GM12878 (cell line): ENCODE measurements around the gene PYGO2. TPM values are rescaled to one million over a fixed set of nuclear protein-coding genes. Genes with fewer than 3 reads are reported as not detected.

ENCODE experiments used
- ATAC-seq: fragments of 200-7000 bp; cut with Tn5 transposase; 3 replicates; pipeline ENCODE4 v1.9.1; 2020; ENCODE audit warnings: mild to moderate bottlenecking, moderate library complexity
- BruUV-seq: library from RNA; stranded (reverse); fragments of 400-500 nt; replicated peaks from 2 replicates; lab custom pipeline; 2021; lab: Mats Ljungman, UMichigan
- CTCF ChIA-PET: fragments of 300-600 bp; sonication (Branson Sonifier 250); formaldehyde crosslinking; extraction: SDS; loops from one replicate; lab custom pipeline; 2021; ENCODE audit warnings: inconsistent platforms; lab: Yijun Ruan, JAX
- POLR2A ChIA-PET: fragments of 350-600 bp; formaldehyde crosslinking; extraction: SDS; loops from one replicate; lab custom pipeline; 2021; ENCODE audit warnings: inconsistent platforms; lab: Charles Lee
- RAD21 ChIA-PET: fragments of 300-600 bp; sonication (Branson Sonifier 250); formaldehyde crosslinking; loops from one replicate; lab custom pipeline; 2023; ENCODE audit warnings: antibody characterized with exemption; ENCODE audit not compliant: unreplicated experiment; lab: Charles Lee
- SMC1A ChIA-PET: fragments of 300-600 bp; sonication (Branson Sonifier 250); formaldehyde crosslinking; loops from one replicate; lab custom pipeline; 2023; ENCODE audit not compliant: unreplicated experiment, uncharacterized antibody; lab: Charles Lee
- DNase-seq: peaks from one replicate; pipeline ENCODE4 v3.0.0-alpha.2; 2011; ENCODE audit warnings: low read depth, low spot score
- FAIRE-seq: peaks from 3 replicates; lab custom pipeline; 2011; peaks lifted over from hg19 to GRCh38; lab: Jason Lieb, UNC
- H2AFZ ChIP-seq: 2 replicates; pipeline ENCODE4 v1.6.0; 2011; ENCODE audit warnings: low read depth, low read length, control low read depth; ENCODE audit not compliant: control insufficient read depth
- H3K27ac ChIP-seq: 2 replicates; pipeline ENCODE4 v1.5.1; 2011; ENCODE audit warnings: control low read depth; ENCODE audit not compliant: control insufficient read depth, insufficient read depth
- H3K27me3 ChIP-seq, 2 experiments: replicated peaks in 1 of 2; 2 replicates each; pipeline versions ENCODE4 v1.6.0 to v1.6.1; 2011; ENCODE audit warnings: low read length in 1 of 2; ENCODE audit not compliant: control insufficient read depth in 2 of 2, insufficient read depth in 2 of 2
- H3K36me3 ChIP-seq, 2 experiments: 2 replicates each; pipeline ENCODE4 v1.5.1; 2011; ENCODE audit warnings: low read length in 1 of 2; ENCODE audit not compliant: control insufficient read depth in 2 of 2, insufficient read depth in 2 of 2
- H3K4me1 ChIP-seq: 2 replicates; pipeline ENCODE4 v1.6.1; 2011; ENCODE audit warnings: mild to moderate bottlenecking, low read length, moderate library complexity, mixed read lengths; ENCODE audit not compliant: control insufficient read depth, insufficient read depth
- H3K4me2 ChIP-seq: 2 replicates; pipeline ENCODE4 v1.6.0; 2011; ENCODE audit warnings: control low read depth; ENCODE audit not compliant: control insufficient read depth, insufficient read depth
- H3K4me3 ChIP-seq: fragments of 200-600 bp; sonication (generic); 2 replicates; pipeline ENCODE4 v1.5.1; 2016
- H3K79me2 ChIP-seq: 2 replicates; pipeline ENCODE4 v1.6.0; 2011; ENCODE audit warnings: low read length; ENCODE audit not compliant: control insufficient read depth, insufficient read depth
- H3K9ac ChIP-seq: 2 replicates; pipeline ENCODE4 v1.8.0; 2011; ENCODE audit warnings: low read length, control low read depth, mixed read lengths; ENCODE audit not compliant: control insufficient read depth, insufficient read depth
- H3K9me3 ChIP-seq: replicated peaks from 3 replicates; pipeline ENCODE4 v1.5.1; 2011; ENCODE audit warnings: mild to moderate bottlenecking, low read length; ENCODE audit not compliant: control insufficient read depth, insufficient read depth
- H4K20me1 ChIP-seq: 2 replicates; pipeline ENCODE4 v1.6.0; 2011; ENCODE audit not compliant: control insufficient read depth, insufficient read depth
- CUX1 ChIP-seq: IDR thresholded peaks from 2 replicates; pipeline ENCODE4 v1.6.1; 2012; ENCODE audit warnings: improper control_type of control experiment, low read depth, low read length; ENCODE audit not compliant: insufficient replicate concordance
- EZH2 ChIP-seq: IDR thresholded peaks from 2 replicates; pipeline ENCODE4 v1.6.1; 2012; ENCODE audit warnings: low read depth, mild to moderate bottlenecking, control low read depth, inconsistent platforms, low read length, borderline replicate concordance; ENCODE audit not compliant: control insufficient read depth
- PRDM15 ChIP-seq: fragments of 450-650 bp; formaldehyde crosslinking; IDR thresholded peaks from 2 replicates; pipeline ENCODE4 v1.4.0; 2020; ENCODE audit warnings: mild to moderate bottlenecking, moderate library complexity
- RB1 ChIP-seq: fragments of 450-650 bp; formaldehyde crosslinking; IDR thresholded peaks from 2 replicates; pipeline ENCODE4 v1.6.1; 2017; ENCODE audit warnings: mild to moderate bottlenecking, borderline replicate concordance
- SMAD5 ChIP-seq: IDR thresholded peaks from 2 replicates; pipeline ENCODE4 v1.6.1; 2016; ENCODE audit warnings: antibody characterized with exemption, low read depth
- SREBF1 ChIP-seq: IDR thresholded peaks from 2 replicates; pipeline ENCODE4 v1.6.1; 2012; ENCODE audit warnings: mild to moderate bottlenecking, low read length
- SRF ChIP-seq, 2 experiments: IDR thresholded peaks; 2 replicates each; pipeline ENCODE4 v1.6.1; 2011; ENCODE audit warnings: low read depth in 2 of 2, low read length in 2 of 2, mild to moderate bottlenecking in 1 of 2, moderate library complexity in 1 of 2
- WGBS: methylation state at CpG from one replicate; pipeline ENCODE4 v1.1.6; 2016; ENCODE audit warnings: low lambda C conversion rate; ENCODE audit not compliant: insufficient replicate concordance, insufficient coverage; ENCODE audit errors: missing lambda C conversion rate; 5-methylcytosine and 5-hydroxymethylcytosine counted together
- in situ Hi-C: fragments of 300-500 bp; cut with MboI; formaldehyde crosslinking; loops from 9 replicates; pipeline ENCODE4 v1.14.3; 2018; ENCODE audit warnings: mixed read lengths
- intact Hi-C: fragments of 100-400 bp; cut with micrococcal nuclease; formaldehyde crosslinking; loops from one replicate; pipeline ENCODE4 v1.14.2; 2022; ENCODE audit not compliant: unreplicated experiment
- polyA plus RNA-seq, 11 experiments: library from polyadenylated mRNA; depleted of rRNA in 4 of 11; unstranded in 6 of 11; stranded (reverse) in 5 of 11; fragments of >200 nt; fragmentation: Nextera tagmentation in 4 of 11; fragmentation: Illumina TruSeq in 1 of 11; extraction: Ambion mirVana in 4 of 11; extraction: Trizol in 1 of 11; gene quantifications; 1 replicate in 1 of 11; 2 replicates in 10 of 11; pipeline versions ENCODE4 v1.2.1 to v1.2.3, GENCODE V29; 2011 to 2016; ENCODE audit warnings: inconsistent platforms in 2 of 11, missing spikeins in 2 of 11, low read depth in 1 of 11
- total RNA-seq, 4 experiments: library from RNA; depleted of rRNA in 3 of 4; stranded (reverse); fragments of >200 nt in 3 of 4; fragmentation: Illumina TruSeq in 1 of 4; extraction: Trizol in 1 of 4; gene quantifications; 2 replicates each; pipeline versions ENCODE4 v1.2.1 to v1.2.3, GENCODE V29; 2013 to 2021

The PYGO2 gene
- total and polyA plus RNA-seq, 10 of the 15 experiments (the other 5 are each of a cell fraction or from before 2014, with no cell fraction given), result 8.1 to 33.8 (median 23.5) TPM

GRCh38 chr1:154998818-154999570 lies 37.4 kb upstream of the PYGO2 start:
- ChIA-PET CTCF (interaction anchor here (0.6 to 11.0 kb wide), 26 partner anchors 9 to 518 kb away, joined by 3 to 226 read pairs (median 4); partner anchors contain the start of genes CKS1B, FLAD1, KCNN3 and KRTCAP2), SMC1A (interaction anchor here (0.6 to 8.1 kb wide), 14 partner anchors 9 to 329 kb away, joined by 3 to 69 read pairs (median 4); partner anchors contain the start of genes CKS1B, FLAD1, PBXIP1 and PYGO2), RAD21 (interaction anchor here (0.7 to 3.0 kb wide), 24 partner anchors 11 to 520 kb away, joined by 3 to 24 read pairs (median 4); partner anchors contain the start of genes ADAM15, FLAD1, PBXIP1 and PMVK), POLR2A (interaction anchor here (0.6 to 3.4 kb wide), 13 partner anchors 13 to 443 kb away, joined by 3 to 36 read pairs (median 5); partner anchors contain the start of genes CKS1B, FLAD1, PBXIP1 and PYGO2)
- H3K36me3 ChIP-seq, result no peaks in the 10 kb centered on the region
- intact Hi-C loops (loop anchor here (1.0 to 2.0 kb wide), 3 partner anchors 16 to 330 kb away; partner anchors contain the start of genes CKS1B and FLAD1), in situ Hi-C loops (no loop called here)
- WGBS, result 3% methylated on average over 39 of the region's 40 CpGs
- H3K4me3 ChIP-seq, result peak overlapping the region; percentile 89
- H3K27me3 ChIP-seq, result no peaks in the 10 kb centered on the region
- H4K20me1 ChIP-seq, result no peaks in the 10 kb centered on the region
- H3K4me2 ChIP-seq, result peak overlapping the region; percentile 94
- peak; percentile 33 for ATAC-seq
- H3K27ac ChIP-seq, result peak overlapping the region; percentile 74
- BruUV-seq, result no TSS peak
- H3K9ac ChIP-seq, result peak overlapping the region; percentile 67
- H3K4me1 ChIP-seq, result peaks cover 12% of the 10 kb centered on the region
- peak overlapping the region; percentile 81 for H2AFZ ChIP-seq
- peak; percentile 58 for DNase-seq
- no peaks in the 10 kb centered on the region for H3K9me3 ChIP-seq
- H3K79me2 ChIP-seq, result peaks cover 18% of the 10 kb centered on the region
- FAIRE-seq, result peak; percentile 91
- no peak for TF ChIP-seq SREBF1
- TF ChIP-seq EZH2, result no peak
- peak; percentile 67; the same call in 1 of the 2 replicates for TF ChIP-seq RB1
- no peak for TF ChIP-seq PRDM15 (CRISPR knock-in tag)
- TF ChIP-seq CUX1, result no peak
- TF ChIP-seq SMAD5, result no peak; the same call in 1 of the 2 replicates
- TF ChIP-seq SRF (IDR thresholded peaks at IDR 0.05; ENCODE audit: low read depth in 2 of 2, low read length in 2 of 2), result 0 out of 4 replicates have a peak, but pooled peaks of 1 of the 2 experiments have one; percentile 38
